Activated T-cell treated with anti-CD3 and anti-CD28 coated beads, Interleukin-2, amount 50 U/mL, for 4 hours (primary cell): ENCODE data around the gene ATP9B. TPM values are rescaled to one million over a fixed set of nuclear protein-coding genes. Genes with fewer than 3 reads are reported as not detected.
"Not testable (repeated sequence)": the region's sequence is repeated elsewhere in the genome, so short reads cannot be mapped to it uniquely, and the experiment has no call there.

Experiments
- ATAC-seq, 2 donors: fragments of 200-7000 bp; cut with Tn5 transposase; one replicate each; pipeline ENCODE4 v1.10.0; 2021
- DNase-seq: peaks from one replicate; pipeline ENCODE4 v3.0.0-alpha.2; 2020
- H3K27me3 Mint-ChIP-seq: one replicate; pipeline ENCODE4 v1.8.0; 2021; ENCODE audit warnings: low read depth, mixed read lengths
- H3K36me3 Mint-ChIP-seq: one replicate; pipeline ENCODE4 v1.8.0; 2022; ENCODE audit warnings: mixed read lengths; ENCODE audit not compliant: insufficient read depth
- H3K4me1 Mint-ChIP-seq: one replicate; pipeline ENCODE4 v1.8.0; 2021; ENCODE audit warnings: low read depth, mixed read lengths
- H3K4me3 Mint-ChIP-seq: one replicate; pipeline ENCODE4 v1.8.0; 2021; ENCODE audit warnings: mild to moderate bottlenecking, moderate library complexity, mixed read lengths
- H3K9me3 Mint-ChIP-seq: one replicate; pipeline ENCODE4 v1.8.0; 2021; ENCODE audit warnings: mixed read lengths
- total RNA-seq, 3 donors: library from RNA; stranded (reverse); gene quantifications; one replicate each; pipeline ENCODE4 v1.2.1, GENCODE V29; 2021

Gene ATP9B
- total RNA-seq, 3 donors from 2014 or later = 16.3 to 21.6 (median 20.2) TPM

DNA sequence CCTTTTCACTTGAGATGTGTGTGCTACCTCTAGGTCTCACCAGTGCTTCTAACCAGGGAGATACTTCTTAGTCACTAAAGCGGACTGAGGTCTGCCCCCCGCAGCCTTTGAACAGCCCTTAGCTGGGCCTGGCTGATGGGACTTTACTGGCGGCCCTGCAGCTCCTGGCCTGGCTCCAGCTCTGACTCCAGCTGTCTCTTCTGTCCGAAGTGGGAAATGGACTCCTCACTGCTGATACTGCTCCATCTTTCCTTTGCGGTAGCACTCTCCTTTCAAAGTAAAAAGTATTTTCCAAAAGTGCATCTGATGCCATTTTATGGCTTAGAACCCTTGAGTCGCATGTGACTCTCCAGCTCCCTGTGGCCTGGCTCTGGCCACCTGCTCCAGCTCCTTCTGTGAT, 64.5 kb downstream of the ATP9B start:
- no peaks in the 10 kb centered on the region for H3K9me3 Mint-ChIP-seq
- no peak for DNase-seq
- no peaks in the 10 kb centered on the region for H3K27me3 Mint-ChIP-seq
- H3K4me3 Mint-ChIP-seq = no peak overlapping the region
- H3K4me1 Mint-ChIP-seq = peaks cover 4% of the 10 kb centered on the region
- ATAC-seq = no peak
- peaks cover 50% of the 10 kb centered on the region for H3K36me3 Mint-ChIP-seq

GRCh38 chr18:79135924-79136323, 66.7 kb downstream of the ATP9B start:
- no peaks in the 10 kb centered on the region for H3K27me3 Mint-ChIP-seq
- H3K36me3 Mint-ChIP-seq = peaks cover 41% of the 10 kb centered on the region
- no peaks in the 10 kb centered on the region for H3K9me3 Mint-ChIP-seq
- DNase-seq = no peak
- H3K4me3 Mint-ChIP-seq = no peak overlapping the region
- no peak for ATAC-seq
- H3K4me1 Mint-ChIP-seq = peaks cover 7% of the 10 kb centered on the region

DNA sequence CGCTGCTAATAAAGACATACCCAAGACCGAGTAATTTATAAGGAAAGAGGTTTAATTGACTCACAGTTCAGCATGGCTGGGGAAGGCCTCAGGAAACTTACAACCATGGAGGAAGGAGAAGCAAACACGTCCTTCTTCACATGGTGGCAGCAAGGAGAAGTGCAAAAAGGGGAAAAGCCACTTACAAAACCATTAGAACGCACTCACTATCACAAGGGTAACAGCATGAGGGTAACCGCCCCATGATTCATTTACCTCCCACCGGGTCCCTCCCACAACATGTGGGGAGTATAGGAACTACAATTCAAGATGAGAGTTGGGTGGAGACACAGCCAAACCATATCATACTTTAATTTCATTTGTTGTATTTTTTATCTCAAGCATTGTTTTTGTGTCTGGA, 67.5 kb downstream of the ATP9B start:
- ATAC-seq (no peak), DNase-seq (no peak)
- H3K4me1 Mint-ChIP-seq = peaks cover 7% of the 10 kb centered on the region
- peaks cover 41% of the 10 kb centered on the region for H3K36me3 Mint-ChIP-seq
- H3K9me3 Mint-ChIP-seq = no peaks in the 10 kb centered on the region
- no peak overlapping the region for H3K4me3 Mint-ChIP-seq
- no peaks in the 10 kb centered on the region for H3K27me3 Mint-ChIP-seq

GRCh38 chr18:79139206-79139605, 70.0 kb downstream of the ATP9B start:
- H3K4me3 Mint-ChIP-seq = no peak overlapping the region
- H3K9me3 Mint-ChIP-seq = no peaks in the 10 kb centered on the region
- peak; percentile 48 to 61 for ATAC-seq
- no peaks in the 10 kb centered on the region for H3K27me3 Mint-ChIP-seq
- peaks cover 9% of the 10 kb centered on the region for H3K4me1 Mint-ChIP-seq
- peaks cover 30% of the 10 kb centered on the region for H3K36me3 Mint-ChIP-seq
- DNase-seq = no peak

- ATAC-seq (no peak), DNase-seq (no peak)
- no peaks in the 10 kb centered on the region for H3K27me3 Mint-ChIP-seq
- peaks cover 29% of the 10 kb centered on the region for H3K36me3 Mint-ChIP-seq
- H3K4me1 Mint-ChIP-seq = peaks cover 4% of the 10 kb centered on the region
- H3K9me3 Mint-ChIP-seq = no peaks in the 10 kb centered on the region
- no peak overlapping the region for H3K4me3 Mint-ChIP-seq
Measured at GRCh38 chr18:79147014-79147413, 77.8 kb downstream of the ATP9B start.

GRCh38 chr18:79151191-79151590, 82.0 kb downstream of the ATP9B start:
- Mint-ChIP-seq H3K36me3 (peaks cover 30% of the 10 kb centered on the region), H3K9me3 (no peaks in the 10 kb centered on the region), H3K4me3 (no peak overlapping the region), H3K27me3 (no peaks in the 10 kb centered on the region), H3K4me1 (peaks cover 4% of the 10 kb centered on the region)
- DNase-seq = no peak
- ATAC-seq = no peak

DNA sequence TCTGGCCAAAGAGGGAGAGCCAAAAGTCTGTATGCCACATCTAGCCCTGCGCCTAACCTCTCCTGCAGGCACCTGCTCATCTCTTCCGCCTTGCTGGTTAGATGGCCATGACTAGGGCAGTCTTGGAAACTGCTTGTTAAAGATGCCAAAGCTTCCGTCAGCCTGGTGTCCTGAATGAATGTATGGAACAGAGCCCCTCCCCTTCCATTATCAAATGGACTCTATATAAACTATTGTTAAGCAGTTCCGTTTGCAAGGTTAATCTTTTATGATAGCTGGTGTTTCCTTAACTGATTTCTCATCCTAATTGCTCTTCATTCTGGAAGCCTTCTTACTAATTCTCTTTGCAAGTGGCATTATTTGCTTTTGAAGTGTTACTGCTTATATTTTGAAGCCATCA, 87.1 kb downstream of the ATP9B start:
- H3K27me3 Mint-ChIP-seq = no peaks in the 10 kb centered on the region
- no peaks in the 10 kb centered on the region for H3K9me3 Mint-ChIP-seq
- ATAC-seq (no peak), DNase-seq (no peak)
- peaks cover 15% of the 10 kb centered on the region for H3K4me1 Mint-ChIP-seq
- H3K36me3 Mint-ChIP-seq = peaks cover 50% of the 10 kb centered on the region
- no peak overlapping the region for H3K4me3 Mint-ChIP-seq

GRCh38 chr18:79164706-79165105, 95.5 kb downstream of the ATP9B start:
- peaks cover 36% of the 10 kb centered on the region for H3K36me3 Mint-ChIP-seq
- DNase-seq (no peak), ATAC-seq (no peak)
- H3K4me3 Mint-ChIP-seq = no peak overlapping the region
- H3K27me3 Mint-ChIP-seq = no peaks in the 10 kb centered on the region
- no peaks in the 10 kb centered on the region for H3K4me1 Mint-ChIP-seq
- H3K9me3 Mint-ChIP-seq = no peaks in the 10 kb centered on the region

- H3K4me1 Mint-ChIP-seq = no peaks in the 10 kb centered on the region
- H3K27me3 Mint-ChIP-seq = no peaks in the 10 kb centered on the region
- ATAC-seq (no peak), DNase-seq (no peak)
- no peaks in the 10 kb centered on the region for H3K9me3 Mint-ChIP-seq
- no peak overlapping the region for H3K4me3 Mint-ChIP-seq
- peaks cover 27% of the 10 kb centered on the region for H3K36me3 Mint-ChIP-seq
Measured at GRCh38 chr18:79166702-79167101, 97.5 kb downstream of the ATP9B start.

GRCh38 chr18:79167526-79168190, 98.5 kb downstream of the ATP9B start:
- Mint-ChIP-seq H3K4me3 (no peak overlapping the region), H3K36me3 (peaks cover 24% of the 10 kb centered on the region), H3K9me3 (no peaks in the 10 kb centered on the region), H3K27me3 (no peaks in the 10 kb centered on the region), H3K4me1 (no peaks in the 10 kb centered on the region)
- no peak for DNase-seq
- ATAC-seq = no peak

- Mint-ChIP-seq H3K27me3 (no peaks in the 10 kb centered on the region), H3K9me3 (no peaks in the 10 kb centered on the region), H3K4me3 (no peak overlapping the region), H3K4me1 (peaks cover 2% of the 10 kb centered on the region), H3K36me3 (peaks cover 38% of the 10 kb centered on the region)
- no peak for ATAC-seq
- DNase-seq = no peak
Measured at GRCh38 chr18:79169958-79170555, 100.9 kb downstream of the ATP9B start.

DNA sequence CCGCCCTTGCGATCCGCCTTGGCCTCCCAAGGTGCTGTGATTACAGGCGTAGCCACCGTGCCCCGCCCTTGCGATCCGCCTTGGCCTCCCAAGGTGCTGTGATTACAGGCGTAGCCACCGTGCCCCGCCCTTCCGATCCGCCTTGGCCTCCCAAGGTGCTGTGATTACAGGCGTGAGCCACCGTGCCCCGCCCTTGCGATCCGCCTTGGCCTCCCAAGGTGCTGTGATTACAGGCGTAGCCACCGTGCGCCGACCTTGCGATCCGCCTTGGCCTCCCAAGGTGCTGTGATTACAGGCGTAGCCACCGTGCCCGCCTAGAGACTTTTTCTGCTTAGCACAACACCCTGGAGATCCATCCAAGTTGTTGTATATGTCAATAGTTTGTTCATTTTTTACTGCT, 103.1 kb downstream of the ATP9B start:
- H3K36me3 Mint-ChIP-seq = peaks cover 32% of the 10 kb centered on the region
- ATAC-seq, H3K9me3 Mint-ChIP-seq: not testable (repeated sequence)

GRCh38 chr18:79173742-79174141, 104.5 kb downstream of the ATP9B start:
- ATAC-seq = no peak
- H3K27me3 Mint-ChIP-seq = no peaks in the 10 kb centered on the region
- H3K4me1 Mint-ChIP-seq = peaks cover 2% of the 10 kb centered on the region
- H3K4me3 Mint-ChIP-seq = no peak overlapping the region
- H3K36me3 Mint-ChIP-seq = peaks cover 37% of the 10 kb centered on the region
- no peak for DNase-seq
- H3K9me3 Mint-ChIP-seq = no peaks in the 10 kb centered on the region

More for the DNA sequence above, 103.1 kb downstream of the ATP9B start:
- not testable (repeated sequence) for H3K27me3 Mint-ChIP-seq, H3K4me3 Mint-ChIP-seq, DNase-seq, H3K4me1 Mint-ChIP-seq

GRCh38 chr18:79178113-79178531, 108.9 kb downstream of the ATP9B start:
- no peaks in the 10 kb centered on the region for H3K27me3 Mint-ChIP-seq
- no peak for DNase-seq
- no peaks in the 10 kb centered on the region for H3K9me3 Mint-ChIP-seq
- peaks cover 51% of the 10 kb centered on the region for H3K36me3 Mint-ChIP-seq
- ATAC-seq = no peak
- H3K4me3 Mint-ChIP-seq = no peak overlapping the region
- peaks cover 2% of the 10 kb centered on the region for H3K4me1 Mint-ChIP-seq

DNA sequence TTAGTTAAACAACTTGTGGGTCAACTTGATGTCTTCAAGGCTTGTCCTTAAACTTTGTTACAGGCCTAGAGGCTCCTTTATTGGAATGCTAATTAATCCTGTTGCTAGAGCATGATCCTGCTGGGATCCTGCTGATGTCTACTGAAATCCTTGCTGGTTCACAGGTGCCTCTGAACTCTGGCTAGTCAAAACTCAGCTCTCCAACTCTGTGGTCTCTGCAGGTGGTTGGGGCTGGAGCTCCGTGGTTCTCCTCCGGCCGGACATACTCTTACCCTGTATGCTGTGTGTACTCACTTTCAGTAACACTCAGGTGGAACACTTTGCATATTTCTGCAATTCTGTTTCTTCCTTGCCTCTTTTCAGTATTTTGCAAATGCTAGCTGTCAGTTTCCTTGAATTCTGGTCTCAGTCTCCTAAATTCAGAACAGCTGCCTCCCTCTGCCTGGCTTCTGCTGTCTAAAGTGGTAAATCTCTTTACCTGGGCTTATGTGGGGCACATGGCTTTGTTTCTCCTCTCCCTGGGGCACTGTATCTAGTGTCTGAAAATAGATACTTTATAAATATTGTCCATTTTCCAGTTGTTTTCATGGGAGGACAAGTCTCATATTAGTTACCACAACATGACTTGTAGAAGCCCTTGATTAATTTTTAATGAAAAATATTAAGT, 113.0 kb downstream of the ATP9B start:
- Mint-ChIP-seq H3K27me3 (no peaks in the 10 kb centered on the region), H3K36me3 (peaks cover 38% of the 10 kb centered on the region), H3K4me3 (no peak overlapping the region), H3K4me1 (no peaks in the 10 kb centered on the region), H3K9me3 (no peaks in the 10 kb centered on the region)
- DNase-seq = no peak
- ATAC-seq = no peak
